Muscle of leg (tissue), 11 donors: Measurements from ENCODE around the gene TCFL5. TPM values are rescaled to one million over a fixed set of nuclear protein-coding genes. Genes with fewer than 3 reads are reported as not detected.

Experiments
- DNase-seq: peaks from one replicate; pipeline ENCODE4 v3.0.0; 2013
- H3K27ac ChIP-seq: one replicate; pipeline ENCODE4 v1.5.1; 2013; ENCODE audit warnings: mild to moderate bottlenecking, low read length, control low read depth
- H3K27me3 ChIP-seq: one replicate; pipeline ENCODE4 v1.6.1; 2013; ENCODE audit warnings: low read length; ENCODE audit not compliant: control insufficient read depth, insufficient read depth
- H3K36me3 ChIP-seq: one replicate; pipeline ENCODE4 v1.6.1; 2013; ENCODE audit warnings: low read length; ENCODE audit not compliant: control insufficient read depth, insufficient read depth
- H3K4me1 ChIP-seq: one replicate; pipeline ENCODE4 v1.6.1; 2013; ENCODE audit warnings: low read length; ENCODE audit not compliant: control insufficient read depth, insufficient read depth
- H3K4me3 ChIP-seq: one replicate; pipeline ENCODE4 v1.5.1; 2013; ENCODE audit warnings: low read length, control low read depth
- H3K9me3 ChIP-seq: replicated peaks from 2 replicates; pipeline ENCODE4 v1.6.1; 2013; ENCODE audit warnings: low read depth, low read length; ENCODE audit not compliant: control insufficient read depth
- WGBS: methylation state at CpG from one replicate; pipeline ENCODE4 v1.1.5; 2013; ENCODE audit warnings: missing lambda C conversion rate; ENCODE audit not compliant: insufficient coverage; 5-methylcytosine and 5-hydroxymethylcytosine counted together
- polyA plus RNA-seq, 8 donors: library from polyadenylated mRNA; unstranded; fragments of 120-200 nt; gene quantifications; one replicate each; pipeline versions ENCODE4 v1.2.1 to v1.2.3, GENCODE V29; 2013; ENCODE audit warnings: inconsistent platforms in 1 of 8, low replicate concordance in 1 of 8; ENCODE audit not compliant: insufficient read length in 8 of 8, insufficient read depth in 1 of 8
- total RNA-seq: library from RNA; stranded (reverse); fragments of 120-200 nt; gene quantifications from one replicate; pipeline ENCODE4 v1.2.4, GENCODE V29; 2013

TCFL5 gene
- total and polyA plus RNA-seq, 9 donors: 6.1 to 12.1 (median 8.2) TPM

- Histone ChIP-seq H3K27me3 (peaks cover 23% of the 10 kb centered on the region), H3K9me3 (no peaks in the 10 kb centered on the region), H3K4me1 (peaks cover 26% of the 10 kb centered on the region), H3K36me3 (peaks cover 62% of the 10 kb centered on the region), H3K27ac (no peak overlapping the region), H3K4me3 (no peak overlapping the region)
- WGBS: 89% methylated on average over 19 of the region's 21 CpGs
- no peak for DNase-seq
Measured at GRCh38 chr20:62811320-62811719, 50.3 kb downstream of the TCFL5 start.

DNA sequence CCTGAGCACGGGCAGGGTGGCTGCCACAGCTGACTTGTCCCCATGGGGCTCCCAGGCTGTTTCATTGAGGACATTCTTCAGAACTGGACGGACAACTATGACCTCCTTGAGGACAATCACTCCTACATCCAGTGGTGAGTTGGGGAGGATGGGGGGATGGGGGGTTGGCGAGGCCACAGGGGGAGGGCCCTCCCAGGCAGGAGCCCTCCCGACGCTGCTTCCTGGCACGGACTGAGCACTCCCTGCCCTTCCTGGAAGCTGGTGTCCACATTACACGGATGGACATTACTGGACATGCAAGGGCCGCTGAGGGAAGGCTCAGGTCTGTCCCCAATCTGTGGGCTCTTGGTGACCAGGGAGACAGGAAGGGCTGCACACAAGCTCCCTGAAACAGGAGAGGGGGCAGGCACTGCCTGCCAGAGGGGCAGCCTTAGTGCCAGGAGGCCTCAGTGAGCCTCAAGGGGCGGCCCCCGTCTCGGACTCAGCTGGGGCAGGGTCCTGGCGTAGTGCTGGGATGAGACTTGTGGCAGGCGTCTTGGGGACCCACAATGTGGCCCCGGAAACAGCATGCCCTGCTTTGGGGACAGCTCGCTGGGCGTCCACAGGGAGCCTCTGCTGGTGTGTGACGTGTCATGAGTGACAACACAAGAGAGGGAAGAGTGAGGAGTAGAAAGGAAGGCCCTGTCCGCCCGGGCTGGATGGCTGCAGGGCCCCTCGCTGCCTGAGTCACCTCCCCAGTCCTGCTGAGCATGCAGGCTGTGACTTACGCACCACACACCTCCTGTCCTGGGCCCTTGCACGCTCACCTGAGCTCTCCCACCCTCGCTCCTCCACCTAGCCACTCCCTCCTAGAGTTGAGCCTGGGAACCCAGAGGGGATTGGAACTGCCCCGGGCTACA, 51.8 kb downstream of the TCFL5 start:
- Histone ChIP-seq H3K36me3 (peaks cover 67% of the 10 kb centered on the region), H3K9me3 (no peaks in the 10 kb centered on the region), H3K27me3 (peaks cover 7% of the 10 kb centered on the region), H3K4me1 (peaks cover 21% of the 10 kb centered on the region), H3K27ac (no peak overlapping the region), H3K4me3 (no peak overlapping the region)
- 92% methylated on average over 17 of the region's 24 CpGs for WGBS
- no peak for DNase-seq

DNA sequence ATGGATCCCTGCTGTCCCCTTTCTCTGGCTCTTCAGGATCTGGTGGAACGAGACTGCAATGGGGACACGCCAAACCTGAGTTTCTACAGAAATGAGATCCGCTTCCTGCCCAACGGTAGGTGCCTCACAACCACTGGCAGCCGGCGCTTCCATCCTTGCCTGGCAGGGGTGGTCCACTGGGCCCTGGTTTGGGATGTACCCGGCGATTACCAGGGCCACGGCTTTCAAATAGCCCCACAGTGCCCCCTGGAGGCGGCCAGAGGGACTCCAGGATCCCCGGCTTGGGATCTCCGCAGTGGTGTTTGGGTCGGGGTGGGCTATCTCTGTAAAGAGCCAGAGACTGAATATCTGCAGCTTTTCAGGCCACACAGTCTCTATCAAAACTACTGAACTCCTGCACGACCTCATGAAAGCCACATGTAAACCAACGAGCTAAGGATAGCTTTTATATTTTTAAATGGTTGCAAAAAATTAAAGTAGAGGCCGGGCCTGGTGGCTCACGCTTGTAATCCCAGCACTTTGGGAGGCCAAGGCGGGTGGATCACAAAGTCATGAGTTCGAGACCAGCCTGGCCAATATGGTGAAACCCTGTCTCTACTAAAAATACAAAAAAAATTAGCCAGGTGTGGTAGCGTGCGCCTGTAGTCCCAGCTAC, 53.3 kb downstream of the TCFL5 start:
- Histone ChIP-seq H3K9me3 (no peaks in the 10 kb centered on the region), H3K27ac (no peak overlapping the region), H3K27me3 (no peaks in the 10 kb centered on the region), H3K36me3 (peaks cover 63% of the 10 kb centered on the region), H3K4me1 (peaks cover 25% of the 10 kb centered on the region), H3K4me3 (no peak overlapping the region)
- DNase-seq: peak; percentile 70
- WGBS: 42% methylated on average over 10 of the region's 21 CpGs

GRCh38 chr20:62807444-62808210, 54.0 kb downstream of the TCFL5 start:
- no peak overlapping the region for H3K4me3 ChIP-seq
- peaks cover 60% of the 10 kb centered on the region for H3K36me3 ChIP-seq
- peaks cover 25% of the 10 kb centered on the region for H3K4me1 ChIP-seq
- DNase-seq: no peak
- no peak overlapping the region for H3K27ac ChIP-seq
- H3K27me3 ChIP-seq: no peaks in the 10 kb centered on the region
- H3K9me3 ChIP-seq: no peaks in the 10 kb centered on the region
- 85% methylated on average over 22 of the region's 23 CpGs for whole genome bisulfite sequencing

DNA sequence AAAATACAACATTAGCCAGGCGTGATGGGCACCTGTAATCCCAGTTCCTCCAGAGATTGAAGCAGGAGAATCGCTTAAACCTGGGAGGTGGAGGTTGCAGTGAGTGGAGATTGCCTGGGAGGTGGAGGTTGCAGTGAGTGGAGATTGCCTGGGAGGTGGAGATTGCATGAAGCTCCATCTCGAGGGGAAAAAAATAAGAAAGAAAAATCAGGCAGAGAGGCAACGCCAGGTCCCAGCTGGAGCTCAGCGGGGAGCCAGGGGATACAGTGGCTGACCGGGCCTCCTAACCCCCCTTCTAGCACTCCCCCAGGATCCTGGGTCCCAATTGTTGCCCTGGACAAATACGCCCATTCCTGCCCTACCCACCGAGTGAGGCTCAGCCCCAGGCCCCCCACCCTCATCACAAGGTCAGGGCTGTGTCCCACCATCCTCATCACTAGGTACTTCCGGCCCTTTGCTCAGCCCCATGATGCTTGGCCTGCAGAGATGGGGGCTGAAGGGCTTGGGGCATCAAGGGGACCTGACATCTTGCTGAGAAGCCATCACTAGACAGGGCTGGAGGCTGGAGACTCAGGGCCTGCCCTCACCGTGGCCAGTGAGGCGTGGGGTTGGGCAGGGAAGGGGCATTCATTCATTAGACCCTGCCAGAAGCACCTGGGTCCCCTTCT, 55.1 kb downstream of the TCFL5 start:
- peaks cover 52% of the 10 kb centered on the region for H3K36me3 ChIP-seq
- no peaks in the 10 kb centered on the region for H3K9me3 ChIP-seq
- H3K4me3 ChIP-seq: peak overlapping the region; percentile 71
- no peak overlapping the region for H3K27ac ChIP-seq
- H3K27me3 ChIP-seq: no peaks in the 10 kb centered on the region
- peaks cover 28% of the 10 kb centered on the region for H3K4me1 ChIP-seq
- WGBS: 44% methylated on average over 7 of the region's 11 CpGs
- DNase-seq: no peak

GRCh38 chr20:62805711-62806382, 55.8 kb downstream of the TCFL5 start:
- Histone ChIP-seq H3K36me3 (peaks cover 50% of the 10 kb centered on the region), H3K4me3 (peak overlapping the region; percentile 71), H3K27me3 (no peaks in the 10 kb centered on the region), H3K27ac (peak overlapping the region; percentile 21), H3K9me3 (no peaks in the 10 kb centered on the region), H3K4me1 (peaks cover 33% of the 10 kb centered on the region)
- no peak for DNase-seq
- 23% methylated on average over 18 of the region's 25 CpGs for WGBS

DNA sequence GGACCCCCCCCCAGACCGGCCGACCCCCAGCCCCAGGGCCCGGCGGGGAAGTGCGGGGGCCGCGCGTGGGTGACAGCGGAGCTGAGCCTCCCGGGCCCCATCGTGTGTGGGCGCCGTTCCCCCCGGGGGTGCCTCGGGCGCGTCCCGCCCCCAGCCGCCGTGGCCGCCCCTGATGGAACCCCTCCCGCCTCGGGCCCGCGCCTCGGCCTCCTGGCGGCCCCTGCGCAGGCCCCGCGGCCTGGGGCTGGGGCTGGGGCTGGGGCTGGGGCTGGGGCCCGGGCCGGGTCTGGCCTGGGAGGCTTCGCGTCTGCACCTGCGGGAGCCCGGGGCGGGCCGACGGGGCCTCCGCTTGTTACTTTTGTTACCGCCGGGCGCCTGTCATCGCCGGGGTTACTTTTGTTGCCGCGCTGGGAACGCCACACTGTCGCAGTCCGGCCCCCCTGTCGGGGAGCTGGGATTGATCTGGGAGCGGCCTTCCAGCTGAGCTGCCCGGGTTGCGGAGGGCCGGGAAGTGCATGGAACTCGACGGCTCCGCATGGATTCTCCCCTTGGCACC, 56.4 kb downstream of the TCFL5 start:
- Histone ChIP-seq H3K4me3 (peak overlapping the region; percentile 71), H3K27me3 (no peaks in the 10 kb centered on the region), H3K9me3 (no peaks in the 10 kb centered on the region), H3K36me3 (peaks cover 48% of the 10 kb centered on the region), H3K27ac (peak overlapping the region; percentile 21), H3K4me1 (peaks cover 35% of the 10 kb centered on the region)
- WGBS: under 1% methylated on average over 58 of the region's 58 CpGs
- no peak for DNase-seq

GRCh38 chr20:62804627-62805154, 56.9 kb downstream of the TCFL5 start, which contains the start of gene OGFR:
Gene OGFR, plus strand, starts transcription at chr20:62804835. Its CDS starts 25 bp downstream, at chr20:62804860.
- no peaks in the 10 kb centered on the region for H3K27me3 ChIP-seq
- peak within 1 kb of the TSS; percentile 71 for H3K4me3 ChIP-seq
- H3K27ac ChIP-seq: peak within 1 kb of the TSS; percentile 51
- H3K9me3 ChIP-seq: no peaks in the 10 kb centered on the region
- peak; percentile 86 for DNase-seq
- peaks cover 35% of the 10 kb centered on the region for H3K4me1 ChIP-seq
- H3K36me3 ChIP-seq: peaks cover 47% of the 10 kb centered on the region
- WGBS: under 1% methylated on average over 58 of the region's 77 CpGs
